K562 (cell line): Measurements from ENCODE around the gene TARP.

Source experiments
- ADNP ChIP-seq: fragments of 200-800 bp; sonication (Bioruptor generic); IDR thresholded peaks from 2 replicates; pipeline ENCODE4 v1.6.1; 2016; ENCODE audit warnings: missing genetic modification characterization, missing compliant biosample characterization
- CBX5 ChIP-seq: IDR thresholded peaks from 2 replicates; pipeline ENCODE4 v1.6.1; 2014; ENCODE audit warnings: low read depth, borderline replicate concordance
- E2F5 ChIP-seq: sonication (generic); formaldehyde crosslinking; IDR thresholded peaks from 2 replicates; pipeline ENCODE4 v1.8.0; 2022; ENCODE audit warnings: mild to moderate bottlenecking, missing genetic modification reagents
- JUN ChIP-seq, 2 experiments: sonication (generic) in 1 of 2; formaldehyde crosslinking in 1 of 2; IDR thresholded peaks; 2 replicates each; pipeline versions ENCODE4 v1.6.1 to v1.8.0; 2012 to 2022; ENCODE audit warnings: borderline replicate concordance in 2 of 2, mild to moderate bottlenecking in 2 of 2, improper control_type of control experiment in 1 of 2, low read depth in 1 of 2, low read length in 1 of 2, missing genetic modification reagents in 1 of 2
- MTA3 ChIP-seq: fragments of 450-650 bp; formaldehyde crosslinking; IDR thresholded peaks from 2 replicates; pipeline ENCODE4 v1.6.1; 2017; ENCODE audit warnings: mild to moderate bottlenecking, borderline replicate concordance
- POLR2AphosphoS2 ChIP-seq: IDR thresholded peaks from 2 replicates; pipeline ENCODE4 v1.6.1; 2012; ENCODE audit warnings: low read length, improper control_type of control experiment
- PRMT5 ChIP-seq: sonication (generic); formaldehyde crosslinking; IDR thresholded peaks from 2 replicates; pipeline ENCODE4 v1.5.0; 2020; ENCODE audit warnings: missing genetic modification reagents
- STAT5B ChIP-seq: fragments of 250-450 bp; sonication (Bioruptor Pico); IDR thresholded peaks from 2 replicates; pipeline ENCODE4 v1.8.0; 2021; ENCODE audit warnings: mild to moderate bottlenecking, inconsistent platforms
- TAF1 ChIP-seq: IDR thresholded peaks from 2 replicates; pipeline ENCODE4 v1.6.1; 2011; ENCODE audit warnings: mild to moderate bottlenecking, low read length, moderate library complexity; ENCODE audit not compliant: insufficient read depth, control insufficient read depth, severe bottlenecking; ENCODE audit errors: extremely low read depth
- ZNF121 ChIP-seq: sonication (generic); formaldehyde crosslinking; conservative IDR thresholded peaks from 2 replicates; pipeline ENCODE4 v1.8.0; 2022; ENCODE audit warnings: missing genetic modification reagents
- ZNF592 ChIP-seq: fragments of 450-650 bp; IDR thresholded peaks from 2 replicates; pipeline ENCODE4 v1.6.1; 2017; ENCODE audit warnings: antibody characterized with exemption, mild to moderate bottlenecking
- ZNF740 ChIP-seq, 3 experiments: fragments of 200-800 bp in 1 of 3; sonication (Bioruptor generic) in 1 of 3; sonication (generic) in 1 of 3; formaldehyde crosslinking in 1 of 3; IDR thresholded peaks; 2 replicates each; pipeline versions ENCODE4 v1.6.1 to v1.8.0; 2016 to 2022; ENCODE audit warnings: mild to moderate bottlenecking in 2 of 3, missing compliant biosample characterization in 2 of 3, missing genetic modification characterization in 2 of 3, missing genetic modification reagents in 1 of 3
- ZZZ3 ChIP-seq: fragments of 450-650 bp; IDR thresholded peaks from 2 replicates; pipeline ENCODE4 v1.6.1; 2016; ENCODE audit warnings: antibody characterized with exemption, mild to moderate bottlenecking, moderate library complexity
- TF ChIP-seq, protein P1 (sequence below): IDR thresholded peaks from 3 replicates; pipeline ENCODE4 v1.6.1; 2011; ENCODE audit warnings: borderline replicate concordance, mild to moderate bottlenecking; ENCODE audit not compliant: insufficient read length, insufficient read depth
- TF ChIP-seq, protein P2 (sequence below): fragments of 200-800 bp; sonication (Bioruptor generic); IDR thresholded peaks from 2 replicates; pipeline ENCODE4 v1.6.1; 2017; ENCODE audit warnings: missing genetic modification characterization, missing compliant biosample characterization
- TF ChIP-seq, protein P3 (sequence below): fragments of 450-650 bp; IDR thresholded peaks from 2 replicates; pipeline ENCODE4 v1.6.1; 2014; ENCODE audit warnings: low read depth, mild to moderate bottlenecking, moderate library complexity, borderline replicate concordance

TARP gene

GRCh38 chr7:38311329-38311937 is 38.0 kb upstream of the TARP start (continued):
- TF ChIP-seq ZNF592 = peak; percentile 58; the same call in 1 of the 2 replicates
- peak; percentile 62 for TF ChIP-seq TAF1
- TF ChIP-seq STAT5B (CRISPR knock-in tag) = no peak
- TF ChIP-seq E2F5 (CRISPR knock-in tag) = no peak
- TF ChIP-seq, protein P1, sequence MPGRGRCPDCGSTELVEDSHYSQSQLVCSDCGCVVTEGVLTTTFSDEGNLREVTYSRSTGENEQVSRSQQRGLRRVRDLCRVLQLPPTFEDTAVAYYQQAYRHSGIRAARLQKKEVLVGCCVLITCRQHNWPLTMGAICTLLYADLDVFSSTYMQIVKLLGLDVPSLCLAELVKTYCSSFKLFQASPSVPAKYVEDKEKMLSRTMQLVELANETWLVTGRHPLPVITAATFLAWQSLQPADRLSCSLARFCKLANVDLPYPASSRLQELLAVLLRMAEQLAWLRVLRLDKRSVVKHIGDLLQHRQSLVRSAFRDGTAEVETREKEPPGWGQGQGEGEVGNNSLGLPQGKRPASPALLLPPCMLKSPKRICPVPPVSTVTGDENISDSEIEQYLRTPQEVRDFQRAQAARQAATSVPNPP = no peak
- TF ChIP-seq, protein P2, sequence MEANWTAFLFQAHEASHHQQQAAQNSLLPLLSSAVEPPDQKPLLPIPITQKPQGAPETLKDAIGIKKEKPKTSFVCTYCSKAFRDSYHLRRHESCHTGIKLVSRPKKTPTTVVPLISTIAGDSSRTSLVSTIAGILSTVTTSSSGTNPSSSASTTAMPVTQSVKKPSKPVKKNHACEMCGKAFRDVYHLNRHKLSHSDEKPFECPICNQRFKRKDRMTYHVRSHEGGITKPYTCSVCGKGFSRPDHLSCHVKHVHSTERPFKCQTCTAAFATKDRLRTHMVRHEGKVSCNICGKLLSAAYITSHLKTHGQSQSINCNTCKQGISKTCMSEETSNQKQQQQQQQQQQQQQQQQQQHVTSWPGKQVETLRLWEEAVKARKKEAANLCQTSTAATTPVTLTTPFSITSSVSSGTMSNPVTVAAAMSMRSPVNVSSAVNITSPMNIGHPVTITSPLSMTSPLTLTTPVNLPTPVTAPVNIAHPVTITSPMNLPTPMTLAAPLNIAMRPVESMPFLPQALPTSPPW (CRISPR knock-in tag) = peak; percentile 84
- no peak for TF ChIP-seq ADNP (tag)
- no peak for TF ChIP-seq ZZZ3
- TF ChIP-seq JUN (IDR thresholded peaks at IDR 0.05; ENCODE audit: borderline replicate concordance, low read depth, low read length) = peak; percentile 15; the same call in 1 of the 2 replicates
- TF ChIP-seq JUN (CRISPR knock-in tag; IDR thresholded peaks at IDR 0.05; ENCODE audit: borderline replicate concordance) = no peak
- no peak for TF ChIP-seq ZNF121
- no peak for TF ChIP-seq POLR2AphosphoS2
- 0 out of 2 replicates have a peak, but pooled peaks have one; percentile 53 for TF ChIP-seq MTA3
- no peak for TF ChIP-seq PRMT5 (CRISPR knock-in tag)
- TF ChIP-seq, protein P3, sequence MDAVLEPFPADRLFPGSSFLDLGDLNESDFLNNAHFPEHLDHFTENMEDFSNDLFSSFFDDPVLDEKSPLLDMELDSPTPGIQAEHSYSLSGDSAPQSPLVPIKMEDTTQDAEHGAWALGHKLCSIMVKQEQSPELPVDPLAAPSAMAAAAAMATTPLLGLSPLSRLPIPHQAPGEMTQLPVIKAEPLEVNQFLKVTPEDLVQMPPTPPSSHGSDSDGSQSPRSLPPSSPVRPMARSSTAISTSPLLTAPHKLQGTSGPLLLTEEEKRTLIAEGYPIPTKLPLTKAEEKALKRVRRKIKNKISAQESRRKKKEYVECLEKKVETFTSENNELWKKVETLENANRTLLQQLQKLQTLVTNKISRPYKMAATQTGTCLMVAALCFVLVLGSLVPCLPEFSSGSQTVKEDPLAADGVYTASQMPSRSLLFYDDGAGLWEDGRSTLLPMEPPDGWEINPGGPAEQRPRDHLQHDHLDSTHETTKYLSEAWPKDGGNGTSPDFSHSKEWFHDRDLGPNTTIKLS = peak; percentile 69; the same call in 1 of the 2 replicates
- no peak for TF ChIP-seq CBX5
- TF ChIP-seq ZNF740 (CRISPR knock-in tag; IDR thresholded peaks at IDR 0.05) = no peak
- no peak for TF ChIP-seq ZNF740 (tag; IDR thresholded peaks at IDR 0.05)
